ENCODE results near the gene GNAZ. TPM values are rescaled to one million over a fixed set of nuclear protein-coding genes. Genes with fewer than 3 reads are reported as not detected.

GNAZ gene
- total RNA-seq, 2 experiments from 2014 or later, result 1.2 to 2.1 TPM

DNA sequence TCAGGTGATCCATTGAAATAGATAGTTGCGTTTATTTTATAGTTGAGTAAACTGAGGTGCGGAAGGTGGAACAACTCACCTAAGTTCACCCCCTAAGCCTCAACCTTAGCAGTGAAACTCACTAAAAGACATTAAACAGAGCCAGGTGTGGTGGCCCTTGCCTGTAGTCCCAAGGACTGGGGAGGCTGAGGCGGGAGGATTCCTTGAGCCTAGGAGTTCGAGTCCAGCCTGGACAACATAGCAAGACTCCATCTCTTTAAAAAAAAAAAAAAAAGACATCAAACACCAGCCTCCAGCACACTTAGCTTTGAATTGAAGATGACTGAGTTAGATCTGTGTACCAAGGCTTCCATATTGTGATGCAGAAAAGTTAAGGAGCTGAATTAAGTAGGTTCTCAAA lies 74.1 kb downstream of the GNAZ start:
- CTCF ChIA-PET, result interaction anchor here (0.8 to 1.6 kb wide), 5 partner anchors 13 to 241 kb away, joined by 3 to 6 read pairs (median 4); no protein-coding TSS in a partner anchor
- POLR2A ChIA-PET, result no interaction called here

DNA sequence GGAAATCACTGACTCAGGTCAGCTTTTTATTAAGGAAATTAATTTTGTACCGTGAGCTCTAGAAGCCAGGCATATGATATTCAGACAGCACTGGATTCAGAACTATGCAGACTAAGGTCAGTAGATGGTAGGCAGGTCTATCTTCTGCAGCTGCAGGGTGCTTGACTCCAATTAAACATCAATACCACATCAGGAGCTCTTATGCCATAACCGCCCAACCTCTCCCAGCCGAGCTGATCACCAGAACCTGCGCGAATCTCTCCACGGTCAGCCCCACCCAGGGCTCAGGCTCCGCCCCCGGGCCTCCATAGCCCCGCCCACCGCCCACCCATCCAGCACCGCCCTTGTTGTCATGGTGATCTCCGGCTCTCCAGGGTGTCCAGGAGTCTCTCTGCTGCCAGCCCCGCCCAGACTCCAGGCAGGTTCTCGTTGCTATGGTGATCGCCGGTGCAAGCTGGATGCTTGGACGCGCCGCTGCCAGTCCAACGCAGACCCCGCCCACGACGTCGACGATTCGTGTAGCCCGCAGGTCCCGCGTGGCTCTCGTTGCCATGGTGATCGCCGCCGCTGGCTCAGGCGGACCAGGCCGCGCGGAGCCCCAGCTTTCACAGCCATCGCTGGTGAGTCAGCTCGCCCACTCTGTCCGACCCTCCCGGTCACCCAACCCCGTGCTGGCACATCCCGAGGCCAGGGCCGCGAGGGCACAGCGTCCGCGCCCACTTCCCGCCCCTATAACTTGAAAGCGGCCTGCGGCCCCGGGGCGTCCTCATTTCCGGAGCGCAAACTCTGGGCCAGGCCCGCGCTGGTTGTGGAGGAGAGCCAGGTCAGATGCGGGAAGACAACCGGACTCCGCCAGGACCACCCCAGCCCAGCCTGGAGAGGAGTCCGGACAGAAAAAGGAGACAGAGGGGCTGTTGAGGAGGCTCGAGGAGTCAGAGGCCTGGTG lies 74.9 kb downstream of the GNAZ start, which contains the start of gene RAB36:
RAB36 (plus strand) TSS at position 546 of the 946 bp plus-strand sequence. CDS start 1,140 bp downstream, outside the sequence.
- CTCF ChIA-PET, result interaction anchor here (0.7 to 1.6 kb wide), 4 partner anchors 14 to 186 kb away, joined by 3 to 6 read pairs (median 4); no protein-coding TSS in a partner anchor
- POLR2A ChIA-PET, result no interaction called here

DNA sequence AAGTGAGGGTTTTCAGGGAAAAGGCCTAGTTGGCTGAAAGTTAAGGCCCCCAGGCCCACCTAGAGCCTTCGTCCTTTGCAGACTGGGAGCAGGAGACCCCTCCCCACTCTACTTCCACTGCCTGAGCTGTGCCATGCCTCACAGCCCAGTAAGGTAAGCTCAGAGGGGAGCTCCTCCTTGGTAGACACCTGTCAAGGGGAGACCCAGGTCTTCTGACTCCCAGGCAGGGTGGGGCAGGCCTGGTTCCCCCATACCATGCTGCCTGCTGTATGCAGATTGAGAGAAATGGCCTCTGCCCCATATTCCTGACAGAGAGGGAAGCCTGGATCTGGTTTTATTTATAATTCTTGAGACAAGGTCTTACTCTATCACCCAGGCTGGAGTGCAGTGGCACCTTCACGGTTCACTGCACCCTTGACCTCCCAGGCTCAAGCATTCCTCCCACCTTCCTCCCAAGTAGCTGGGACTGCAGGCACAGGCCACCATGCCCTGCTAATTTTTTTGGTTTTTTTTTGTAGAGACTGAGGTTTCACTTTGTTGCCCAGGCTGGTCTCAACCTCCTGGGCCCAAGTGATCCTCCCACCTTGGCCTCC lies 75.7 kb downstream of the GNAZ start:
- CTCF ChIA-PET, result interaction anchor here (1.5 kb wide), 1 partner anchor 136 kb away, joined by 5 read pairs; no protein-coding TSS in a partner anchor
- POLR2A ChIA-PET, result no interaction called here

DNA sequence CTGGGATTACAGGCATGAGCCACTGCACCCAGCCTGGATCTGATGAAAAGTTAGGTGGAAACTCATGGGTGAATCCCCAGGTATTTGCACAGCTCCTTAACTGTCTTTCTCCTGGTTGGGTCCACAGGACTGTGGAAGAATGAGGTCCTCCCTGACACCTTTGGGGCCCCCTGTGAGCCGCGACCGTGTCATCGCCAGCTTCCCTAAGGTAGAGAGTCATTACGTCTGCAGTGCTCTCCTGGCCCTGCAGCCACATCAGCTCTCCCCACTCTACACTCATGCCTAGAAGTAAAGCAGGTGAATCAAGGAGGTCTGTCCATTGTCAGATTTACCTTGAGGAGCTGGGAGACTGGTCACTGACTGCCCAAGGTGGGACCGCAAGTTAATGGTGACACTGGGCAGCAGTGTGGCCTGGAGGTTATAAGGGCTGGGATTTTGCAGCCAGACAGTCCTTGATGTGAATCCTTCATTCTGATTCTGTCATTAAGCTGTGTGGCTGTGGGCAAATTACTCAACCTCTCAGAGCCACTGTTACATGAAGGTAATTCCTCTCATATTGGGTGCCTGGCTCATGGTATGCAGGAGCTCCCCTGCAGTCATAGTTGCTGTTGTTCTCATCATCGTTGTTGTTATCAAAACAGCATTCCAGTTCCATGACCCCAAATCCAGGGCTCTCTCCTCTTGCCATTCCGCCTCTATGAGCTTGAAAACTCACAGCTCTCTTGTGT lies 76.3 kb downstream of the GNAZ start:
- POLR2A ChIA-PET, result no interaction called here
- CTCF ChIA-PET, result interaction anchor here (1.5 kb wide), 1 partner anchor 135 kb away, joined by 5 read pairs; no protein-coding TSS in a partner anchor

DNA sequence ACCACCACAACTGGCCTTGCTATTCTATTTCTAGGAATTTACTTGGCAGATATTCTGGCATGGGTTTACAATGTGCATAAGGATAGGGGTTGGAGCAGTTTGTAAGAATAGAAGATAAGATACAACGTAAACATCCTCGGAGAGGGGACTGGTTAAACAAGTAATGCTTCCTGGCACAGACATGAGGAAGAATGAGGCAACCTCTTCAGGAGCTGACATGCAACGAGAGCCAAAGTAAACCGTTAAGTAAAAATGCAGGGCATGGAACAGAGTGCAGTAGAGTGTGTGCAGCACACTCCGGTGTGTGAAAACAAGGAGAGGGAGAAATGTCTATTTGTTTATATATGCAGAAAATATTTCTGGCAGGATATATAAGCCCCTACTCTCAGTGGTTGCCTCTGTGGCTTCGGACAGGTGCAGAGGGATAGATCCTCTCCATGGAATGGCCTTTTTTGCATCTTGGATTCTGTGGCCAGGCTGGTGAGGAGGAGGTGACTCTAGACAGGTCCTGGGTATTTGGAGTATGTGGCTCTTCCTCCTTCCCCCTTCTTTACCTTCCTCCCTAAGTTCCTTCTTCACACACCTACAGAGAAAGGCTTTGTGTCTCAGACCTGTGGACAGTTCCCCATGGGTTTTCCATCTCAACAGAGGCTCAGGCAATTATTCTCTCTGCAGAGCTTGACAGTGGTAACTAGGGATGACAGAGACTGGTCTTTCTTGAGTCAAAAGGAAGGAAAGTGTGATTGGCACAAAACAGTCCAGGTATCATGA lies 77.5 kb downstream of the GNAZ start:
- CTCF ChIA-PET, result interaction anchor here (1.0 kb wide), 1 partner anchor 135 kb away, joined by 3 read pairs; no protein-coding TSS in a partner anchor

DNA sequence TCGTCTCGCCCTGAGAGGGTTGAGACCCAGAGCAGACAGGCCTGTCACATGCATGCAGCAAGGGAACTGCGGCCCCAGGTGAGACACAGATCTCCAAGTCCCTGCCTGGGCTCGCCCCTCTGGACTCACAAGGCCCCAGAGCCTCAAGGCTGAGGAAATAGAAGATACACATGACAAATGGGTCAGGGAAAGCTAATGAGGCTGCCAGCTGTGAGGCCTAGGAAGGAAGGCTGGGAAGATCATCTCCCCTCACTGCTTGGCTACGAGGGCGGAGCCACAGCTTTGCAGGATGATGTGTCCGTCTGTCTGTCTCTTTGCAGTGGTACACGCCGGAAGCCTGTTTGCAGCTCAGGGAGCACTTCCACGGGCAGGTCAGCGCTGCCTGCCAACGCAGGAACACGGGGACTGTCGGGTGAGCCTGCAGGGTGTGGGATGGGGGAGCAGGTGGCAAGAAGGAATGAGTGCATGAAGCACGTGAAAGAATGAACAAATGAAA lies 79.5 kb downstream of the GNAZ start:
- POLR2A ChIA-PET, result interaction anchor here (0.5 kb wide), 1 partner anchor 26 kb away, joined by 4 read pairs; no protein-coding TSS in a partner anchor
- CTCF ChIA-PET, result no interaction called here

More for the DNA sequence above, 77.5 kb downstream of the GNAZ start:
- POLR2A ChIA-PET, result no interaction called here

DNA sequence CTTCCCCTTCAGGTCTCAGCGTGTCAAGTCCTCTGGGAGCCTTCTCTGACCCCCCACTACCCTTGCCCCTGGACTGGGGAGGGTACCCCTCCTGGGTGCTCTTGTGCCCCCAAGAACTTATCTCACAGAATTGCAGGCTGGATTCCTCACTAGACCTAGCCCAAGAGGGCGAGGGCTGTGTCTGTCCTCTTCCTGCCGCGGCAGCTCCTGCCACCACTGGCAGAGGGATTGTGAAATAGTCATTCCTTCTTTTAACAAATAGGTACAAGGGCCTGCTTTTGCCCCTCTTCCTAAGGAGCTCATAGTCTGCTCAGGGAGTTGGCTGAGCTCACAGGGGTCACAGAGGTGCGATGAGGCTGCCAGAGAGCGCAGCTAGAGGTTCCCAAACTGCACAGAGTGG lies 80.4 kb downstream of the GNAZ start:
- POLR2A ChIA-PET, result no interaction called here
- CTCF ChIA-PET, result no interaction called here

DNA sequence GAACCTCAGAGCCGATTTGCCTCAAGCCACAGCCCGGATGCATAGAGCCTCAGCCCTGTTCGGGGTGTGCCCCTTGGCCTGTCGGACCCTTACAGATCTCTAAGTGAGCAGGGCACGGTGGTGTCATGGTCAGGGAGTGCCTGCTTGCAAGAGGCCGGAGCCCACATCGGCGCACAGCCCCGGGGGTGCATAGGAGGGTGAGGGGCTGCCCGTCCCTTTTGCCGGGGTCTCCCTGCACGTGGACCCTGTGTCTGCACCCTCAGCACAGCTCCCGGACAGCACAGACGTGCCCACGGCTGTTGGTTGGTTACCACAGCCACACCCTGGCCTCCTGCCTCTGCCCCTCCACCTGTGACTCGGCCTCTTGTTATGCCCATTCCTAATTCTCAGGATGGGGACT lies 81.5 kb downstream of the GNAZ start:
- CTCF ChIA-PET, result no interaction called here
- POLR2A ChIA-PET, result no interaction called here

DNA sequence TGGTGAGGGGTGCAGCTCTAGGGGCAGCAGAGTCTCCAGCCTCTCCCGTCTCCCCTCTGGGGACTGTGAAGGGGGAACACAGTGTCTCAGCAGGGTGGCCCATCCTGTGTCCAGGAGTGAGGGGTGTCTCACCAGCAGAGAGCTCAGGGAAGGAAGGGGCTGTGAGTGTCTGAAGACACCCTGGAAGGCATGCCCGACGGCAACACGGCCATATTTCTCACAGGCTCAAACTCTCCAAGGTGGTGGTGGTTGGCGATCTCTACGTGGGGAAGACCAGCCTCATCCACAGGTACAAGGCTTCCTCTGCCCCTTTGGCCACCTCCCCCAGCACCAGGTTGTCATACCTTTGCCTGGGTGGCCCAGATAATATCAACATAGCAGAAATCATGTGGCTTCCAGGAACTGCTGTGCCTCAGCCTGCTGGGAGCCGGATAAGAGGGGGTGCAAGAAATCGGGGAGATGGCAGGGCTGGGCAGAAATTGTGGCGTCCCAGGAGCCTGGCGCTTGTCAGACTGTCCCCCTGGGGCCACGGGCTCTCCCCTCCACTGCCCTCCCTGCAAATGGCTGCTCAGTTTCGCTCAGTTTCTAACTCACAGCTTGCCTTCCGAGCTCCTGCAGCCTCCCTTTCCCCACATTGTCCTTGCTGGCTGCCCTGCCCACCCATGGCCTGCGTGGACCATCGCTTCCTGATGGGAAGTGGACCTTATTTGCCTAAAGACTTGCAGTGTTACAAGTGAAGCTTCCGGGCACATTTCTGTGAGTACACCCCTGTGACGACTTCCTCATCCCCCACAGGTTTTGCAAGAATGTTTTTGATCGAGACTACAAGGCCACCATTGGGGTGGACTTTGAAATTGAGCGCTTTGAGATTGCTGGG lies 82.2 kb downstream of the GNAZ start:
- ChIA-PET POLR2A (no interaction called here), CTCF (interaction anchor here (1.1 kb wide), 1 partner anchor 130 kb away, joined by 4 read pairs; no protein-coding TSS in a partner anchor)

DNA sequence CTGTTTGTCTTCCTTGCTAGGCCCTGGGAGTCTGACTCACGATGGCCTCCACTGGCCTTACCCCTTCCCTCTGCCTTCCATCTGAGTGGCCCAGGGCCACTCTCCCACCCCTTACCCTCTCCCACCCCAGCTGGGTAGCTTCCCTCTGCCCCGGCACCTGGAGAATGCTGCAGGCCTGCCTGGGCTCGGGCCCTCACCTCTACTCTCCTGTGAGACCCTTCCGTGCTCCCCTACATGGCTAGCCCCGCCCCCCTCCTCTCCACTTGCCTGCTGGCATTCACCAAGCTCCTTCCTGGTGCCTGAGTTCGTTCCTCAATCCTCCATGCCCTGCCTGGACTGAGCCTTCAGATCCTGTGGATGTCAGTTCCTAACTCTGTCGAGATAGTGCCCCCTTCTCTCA lies 83.7 kb downstream of the GNAZ start:
- CTCF ChIA-PET, result interaction anchor here (1.1 kb wide), 1 partner anchor 128 kb away, joined by 4 read pairs; no protein-coding TSS in a partner anchor
- POLR2A ChIA-PET, result no interaction called here

DNA sequence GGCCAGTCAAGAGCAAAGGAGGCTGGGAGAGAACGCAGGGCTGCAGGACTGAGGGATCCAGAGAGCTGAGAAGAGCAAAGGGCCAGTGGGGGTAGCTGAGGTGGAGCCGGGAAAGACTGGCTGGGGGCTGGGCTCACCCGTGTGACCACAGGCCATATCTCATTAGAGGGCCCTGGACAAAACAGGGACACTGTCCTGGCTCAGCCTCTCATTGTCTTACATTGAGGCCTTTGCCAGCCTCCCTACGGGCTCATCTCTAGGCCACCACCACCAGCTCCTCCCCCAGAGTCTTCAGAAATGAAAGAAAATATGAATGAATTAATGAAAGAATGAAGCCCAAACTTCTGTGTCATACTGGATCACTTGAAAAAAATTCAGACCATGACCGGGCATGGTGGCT lies 84.1 kb downstream of the GNAZ start:
- POLR2A ChIA-PET, result no interaction called here
- CTCF ChIA-PET, result no interaction called here

DNA sequence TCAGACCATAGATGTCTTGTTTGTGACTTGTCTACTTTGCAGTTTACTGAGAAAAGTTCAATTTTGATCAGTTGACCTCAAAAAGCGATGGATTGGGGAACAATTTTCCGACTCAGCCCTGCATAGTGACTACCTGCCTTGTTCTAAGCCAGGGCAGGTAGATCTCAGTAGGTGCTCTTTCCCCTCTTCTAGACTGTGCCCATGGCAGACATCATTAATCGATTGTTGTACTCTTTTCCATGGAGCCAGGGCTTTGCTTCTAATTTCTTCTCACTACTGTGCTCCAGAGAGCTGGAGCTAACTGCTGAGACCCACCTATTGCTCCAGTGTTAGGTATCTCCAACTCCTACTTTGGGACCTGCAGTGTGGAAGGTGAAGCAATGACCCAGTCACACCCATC lies 84.8 kb downstream of the GNAZ start:
- POLR2A ChIA-PET, result no interaction called here

DNA sequence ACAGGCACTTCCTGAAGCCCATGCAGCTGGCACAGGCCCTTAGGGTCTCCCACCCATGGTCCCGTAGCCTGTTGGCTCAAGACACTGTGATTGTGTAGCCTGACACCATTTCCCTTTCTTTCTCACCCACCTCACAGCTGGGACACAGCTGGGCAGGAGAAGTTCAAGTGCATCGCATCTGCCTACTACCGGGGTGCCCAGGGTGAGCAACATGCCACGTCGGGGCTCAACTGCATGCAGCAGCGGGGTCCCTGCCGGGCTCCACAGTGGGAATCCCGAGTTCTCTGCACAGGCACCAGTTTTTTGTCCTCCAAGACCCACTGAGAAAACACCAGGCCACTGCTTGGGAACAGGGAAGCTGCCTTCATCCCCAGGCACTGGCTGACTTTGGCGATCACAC lies 85.5 kb downstream of the GNAZ start:
- ChIA-PET CTCF (interaction anchor here (1.0 kb wide), 1 partner anchor 16 kb away, joined by 6 read pairs; no protein-coding TSS in a partner anchor), POLR2A (no interaction called here)

More for the DNA sequence above, 84.8 kb downstream of the GNAZ start:
- CTCF ChIA-PET, result no interaction called here

DNA sequence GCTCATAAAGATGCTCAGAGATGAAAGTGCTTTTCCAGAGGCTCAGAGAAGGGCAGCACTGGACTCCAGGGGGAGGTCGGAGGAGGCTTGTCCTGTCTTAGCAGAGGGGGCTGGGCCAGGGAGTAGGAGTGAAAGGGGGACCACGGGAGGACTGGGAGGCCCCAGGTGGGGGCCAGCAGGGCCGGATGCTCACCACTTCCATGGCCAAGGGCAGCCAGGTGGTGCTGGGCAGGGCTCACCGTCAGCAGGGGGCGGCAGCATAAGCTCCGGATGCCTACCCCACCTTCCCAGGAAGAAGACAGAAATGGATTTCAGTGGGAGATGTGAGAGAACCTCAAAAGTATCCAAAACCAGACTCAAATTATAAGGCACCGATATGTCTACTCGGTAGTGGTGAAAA lies 86.0 kb downstream of the GNAZ start:
- ChIA-PET CTCF (interaction anchor here (1.0 kb wide), 1 partner anchor 15 kb away, joined by 6 read pairs; no protein-coding TSS in a partner anchor), POLR2A (no interaction called here)

DNA sequence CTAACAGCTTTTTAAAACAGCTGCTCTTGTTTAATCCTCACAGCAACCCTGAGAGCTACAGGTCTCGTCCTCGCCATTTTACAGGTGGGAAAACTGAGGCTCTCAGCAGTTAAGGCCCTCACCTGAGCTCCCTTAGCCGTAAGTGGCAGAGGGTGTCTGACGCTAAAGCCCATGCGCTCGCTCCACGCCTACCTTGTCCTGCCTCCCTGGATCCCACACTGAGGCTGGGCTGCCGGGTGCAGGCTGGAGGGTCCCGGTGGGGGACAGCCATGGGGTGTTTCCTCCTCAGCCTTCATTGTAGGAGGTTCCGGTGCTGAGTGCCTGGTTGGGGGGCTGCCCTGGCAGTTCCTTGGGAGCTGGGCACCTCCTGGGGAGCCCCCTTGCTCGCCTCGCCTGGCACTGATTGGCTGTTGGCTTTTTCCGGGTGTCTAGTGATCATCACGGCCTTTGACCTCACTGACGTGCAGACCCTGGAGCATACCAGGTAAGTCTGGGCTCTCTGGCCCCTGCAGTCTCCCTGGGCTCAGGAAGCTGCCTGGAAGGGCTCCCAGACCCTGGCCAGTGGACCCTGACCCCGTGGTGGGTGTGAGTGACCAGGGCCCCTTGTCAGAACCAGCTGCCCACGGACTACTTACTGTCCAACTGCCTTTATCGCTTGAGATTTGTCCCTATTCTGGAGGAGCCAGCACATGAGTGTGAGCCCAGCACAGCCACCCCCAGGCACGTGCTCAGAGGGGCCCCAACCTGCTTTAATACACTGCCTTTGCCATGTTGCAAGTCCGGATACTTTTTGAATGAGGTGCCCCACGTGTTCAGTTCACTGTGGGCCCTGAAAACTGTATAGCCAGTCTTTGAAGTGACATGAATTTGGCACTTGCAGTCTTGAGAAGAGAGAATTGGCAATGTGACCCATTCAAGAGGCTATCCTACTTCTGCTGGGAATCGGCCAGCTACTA lies 87.5 kb downstream of the GNAZ start:
- POLR2A ChIA-PET, result no interaction called here

DNA sequence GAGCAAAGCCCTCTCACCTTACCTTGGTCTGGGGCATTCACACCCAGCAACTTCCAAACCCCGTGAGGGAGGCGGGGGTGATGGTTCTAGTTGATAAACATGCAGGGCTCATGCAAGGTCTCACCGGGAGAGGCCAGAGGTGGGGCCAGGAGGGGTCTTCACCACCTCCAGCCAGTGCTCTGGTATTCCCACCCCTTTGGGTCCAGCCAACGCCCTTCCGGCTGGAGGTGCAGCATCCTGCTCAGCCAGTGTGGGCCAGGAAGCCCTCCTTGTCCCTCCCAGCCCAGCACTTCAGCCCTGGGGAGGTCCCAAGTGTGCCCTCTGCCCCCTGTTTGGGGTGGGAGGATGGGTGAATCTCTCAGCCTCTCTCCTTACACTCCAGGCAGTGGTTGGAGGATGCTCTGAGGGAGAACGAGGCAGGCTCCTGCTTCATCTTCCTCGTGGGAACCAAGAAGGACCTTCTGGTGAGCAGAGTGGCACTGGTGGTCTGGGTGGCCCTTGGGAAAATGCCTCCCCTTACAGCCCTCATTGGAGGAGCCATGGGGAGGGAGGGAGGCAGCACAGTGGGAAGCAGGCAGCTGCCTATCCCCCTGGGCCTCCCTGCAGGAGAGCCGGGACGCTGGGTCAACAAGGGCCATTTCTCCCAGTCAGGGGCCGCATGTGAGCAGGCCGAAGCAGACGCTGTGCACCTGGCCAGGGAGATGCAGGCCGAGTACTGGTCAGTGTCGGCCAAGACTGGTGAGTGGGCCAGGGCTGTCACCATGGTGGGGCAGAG lies 88.4 kb downstream of the GNAZ start:
- ChIA-PET CTCF (no interaction called here), POLR2A (no interaction called here)

More for the DNA sequence above, 87.5 kb downstream of the GNAZ start:
- CTCF ChIA-PET, result interaction anchor here (1.4 kb wide), 1 partner anchor 17 kb away, joined by 5 read pairs; no protein-coding TSS in a partner anchor
